Caco-2 (cell line): ENCODE data around the gene BLMH. TPM values are rescaled to one million over a fixed set of nuclear protein-coding genes. Genes with fewer than 3 reads are reported as not detected.

Source experiments
- BruUV-seq: library from RNA; stranded (reverse); fragments of 400-500 nt; replicated peaks from 2 replicates; lab custom pipeline; 2021; lab: Mats Ljungman, UMichigan
- CTCF ChIA-PET: fragments of 300-600 bp; sonication (Branson Sonifier 250); formaldehyde crosslinking; loops from one replicate; lab custom pipeline; 2022; ENCODE audit warnings: antibody characterized with exemption; lab: Charles Lee
- POLR2A ChIA-PET: fragments of 300-600 bp; sonication (Branson Sonifier 250); formaldehyde crosslinking; loops from one replicate; lab custom pipeline; 2022; ENCODE audit warnings: antibody characterized with exemption; lab: Charles Lee
- DNase-seq, 2 experiments: peaks; one replicate each; pipeline versions ENCODE4 v3.0.0 to v3.0.0-alpha.2; 2020 to 2022
- H3K27me3 ChIP-seq: replicated peaks from 2 replicates; pipeline ENCODE4 v1.6.0; 2011; ENCODE audit warnings: low read length; ENCODE audit not compliant: control insufficient read depth, insufficient read depth
- H3K36me3 ChIP-seq: 2 replicates; pipeline ENCODE4 v1.5.1; 2011; ENCODE audit warnings: low read length; ENCODE audit not compliant: control insufficient read depth, insufficient read depth
- H3K4me1 ChIP-seq: fragments of 250-450 bp; sonication (Bioruptor Pico); 2 replicates; pipeline ENCODE4 v1.5.1; 2020; ENCODE audit warnings: mild to moderate bottlenecking
- H3K4me3 ChIP-seq: 2 replicates; pipeline ENCODE4 v1.5.1; 2011; ENCODE audit warnings: low read depth, mild to moderate bottlenecking, control low read depth, low read length
- H3K9me3 ChIP-seq: fragments of 250-450 bp; sonication (Bioruptor Pico); 2 replicates; pipeline ENCODE4 v1.5.1; 2020; ENCODE audit warnings: mild to moderate bottlenecking, moderate library complexity
- H3K27ac Mint-ChIP-seq: one replicate; pipeline ENCODE4 v1.8.0; 2022; ENCODE audit warnings: mixed read lengths; ENCODE audit not compliant: unreplicated experiment
- H3K27me3 Mint-ChIP-seq: one replicate; pipeline ENCODE4 v1.8.0; 2022; ENCODE audit warnings: mixed read lengths; ENCODE audit not compliant: insufficient read depth, unreplicated experiment
- H3K36me3 Mint-ChIP-seq: one replicate; pipeline ENCODE4 v1.8.0; 2022; ENCODE audit warnings: mild to moderate bottlenecking, mixed read lengths; ENCODE audit not compliant: insufficient read depth, unreplicated experiment
- H3K4me1 Mint-ChIP-seq: one replicate; pipeline ENCODE4 v1.8.0; 2022; ENCODE audit warnings: low read depth, mixed read lengths; ENCODE audit not compliant: unreplicated experiment
- H3K4me3 Mint-ChIP-seq: one replicate; pipeline ENCODE4 v1.8.0; 2022; ENCODE audit warnings: mild to moderate bottlenecking, moderate library complexity, mixed read lengths; ENCODE audit not compliant: unreplicated experiment
- H3K9me3 Mint-ChIP-seq: one replicate; pipeline ENCODE4 v1.8.0; 2022; ENCODE audit warnings: mixed read lengths; ENCODE audit not compliant: unreplicated experiment
- CTCF ChIP-seq, 2 experiments: fragments of 200-600 bp in 1 of 2; IDR thresholded peaks; 1 replicate in 1 of 2; 2 replicates in 1 of 2; pipeline versions ENCODE4 v1.5.1 to v1.8.0; 2011 to 2022; ENCODE audit warnings: antibody characterized with exemption in 1 of 2, control low read depth in 1 of 2, inconsistent platforms in 1 of 2, low read depth in 1 of 2, low read length in 1 of 2, mild to moderate bottlenecking in 1 of 2, moderate library complexity in 1 of 2; ENCODE audit not compliant: insufficient read depth in 1 of 2, severe bottlenecking in 1 of 2, unreplicated experiment in 1 of 2
- intact Hi-C: fragments of 100-400 bp; cut with micrococcal nuclease; formaldehyde crosslinking; loops from one replicate; pipeline ENCODE4 v1.10.0; 2022; ENCODE audit not compliant: unreplicated experiment
- total RNA-seq: library from RNA; stranded (reverse); gene quantifications from 2 replicates; pipeline ENCODE4 v1.2.3, GENCODE V29; 2022

Gene BLMH
- total RNA-seq, 1 experiment from 2014 or later = 56.1 TPM

GRCh38 chr17:30300818-30301217, 9.1 kb upstream of the BLMH start:
- no TSS peak for BruUV-seq
- peaks cover 12% of the 10 kb centered on the region for H3K9me3 Mint-ChIP-seq
- no peaks in the 10 kb centered on the region for H3K36me3 Mint-ChIP-seq
- Histone ChIP-seq H3K36me3 (no peaks in the 10 kb centered on the region; the same call in 1 of the 2 replicates), H3K4me3 (no peak overlapping the region), H3K4me1 (no peaks in the 10 kb centered on the region), H3K27me3 (no peaks in the 10 kb centered on the region), H3K9me3 (peaks cover 9% of the 10 kb centered on the region; the same call in 1 of the 2 replicates)
- ChIA-PET POLR2A (no interaction called here), CTCF (no interaction called here)
- H3K27ac Mint-ChIP-seq = no peak overlapping the region
- TF ChIP-seq CTCF (IDR thresholded peaks at IDR 0.05; ENCODE audit: insufficient read depth in 1 of 2, low read depth in 1 of 2, low read length in 1 of 2, severe bottlenecking in 1 of 2, unreplicated experiment in 1 of 2) = no peak
- intact Hi-C loops = no loop called here
- peaks cover 3% of the 10 kb centered on the region for H3K4me1 Mint-ChIP-seq
- no peaks in the 10 kb centered on the region for H3K27me3 Mint-ChIP-seq
- H3K4me3 Mint-ChIP-seq = no peak overlapping the region
- no peak for DNase-seq

GRCh38 chr17:30299000-30299399, 7.3 kb upstream of the BLMH start:
- intact Hi-C loops = loop anchor here (1.0 to 10.0 kb wide), 2 partner anchors 37 to 256 kb away; no protein-coding TSS in a partner anchor
- H3K9me3 ChIP-seq = peaks cover 9% of the 10 kb centered on the region; the same call in 1 of the 2 replicates
- no peaks in the 10 kb centered on the region for H3K27me3 Mint-ChIP-seq
- no TSS peak for BruUV-seq
- H3K4me1 Mint-ChIP-seq = no peaks in the 10 kb centered on the region
- no peak overlapping the region for H3K4me3 ChIP-seq
- no peak for DNase-seq
- no peak overlapping the region for H3K4me3 Mint-ChIP-seq
- ChIA-PET POLR2A (no interaction called here), CTCF (no interaction called here)
- peaks cover 12% of the 10 kb centered on the region for H3K9me3 Mint-ChIP-seq
- H3K36me3 ChIP-seq = no peaks in the 10 kb centered on the region; the same call in 1 of the 2 replicates
- H3K27ac Mint-ChIP-seq = no peak overlapping the region
- peak; percentile 15 to 16 for TF ChIP-seq CTCF (IDR thresholded peaks at IDR 0.05; ENCODE audit: insufficient read depth in 1 of 2, low read depth in 1 of 2, low read length in 1 of 2, severe bottlenecking in 1 of 2, unreplicated experiment in 1 of 2)
- no peaks in the 10 kb centered on the region for H3K27me3 ChIP-seq
- H3K36me3 Mint-ChIP-seq = no peaks in the 10 kb centered on the region
- no peaks in the 10 kb centered on the region for H3K4me1 ChIP-seq

GRCh38 chr17:30297715-30298114, 6.0 kb upstream of the BLMH start:
- no peaks in the 10 kb centered on the region for H3K4me1 ChIP-seq
- DNase-seq = no peak
- Mint-ChIP-seq H3K27ac (no peak overlapping the region), H3K27me3 (no peaks in the 10 kb centered on the region), H3K36me3 (no peaks in the 10 kb centered on the region), H3K9me3 (peaks cover 12% of the 10 kb centered on the region), H3K4me3 (no peak overlapping the region), H3K4me1 (no peaks in the 10 kb centered on the region)
- H3K36me3 ChIP-seq = no peaks in the 10 kb centered on the region; the same call in 1 of the 2 replicates
- CTCF ChIA-PET = no interaction called here
- TF ChIP-seq CTCF (IDR thresholded peaks at IDR 0.05; ENCODE audit: insufficient read depth in 1 of 2, low read depth in 1 of 2, low read length in 1 of 2, severe bottlenecking in 1 of 2, unreplicated experiment in 1 of 2) = no peak
- peaks cover 9% of the 10 kb centered on the region; the same call in 1 of the 2 replicates for H3K9me3 ChIP-seq
- H3K4me3 ChIP-seq = no peak overlapping the region
- POLR2A ChIA-PET = no interaction called here
- intact Hi-C loops = loop anchor here (10.0 kb wide), 1 partner anchor 257 kb away; no protein-coding TSS in a partner anchor
- no TSS peak for BruUV-seq
- H3K27me3 ChIP-seq = no peaks in the 10 kb centered on the region
